HCT116 (cell line): ENCODE results near the gene UBTF.

ENCODE experiments used
- CTCF ChIP-seq, 3 experiments: fragments of 200-600 bp in 1 of 3; sonication (generic) in 1 of 3; IDR thresholded peaks in 2 of 3; conservative IDR thresholded peaks in 1 of 3; 2 replicates each; pipeline ENCODE4 v1.5.1; 2012 to 2017; ENCODE audit warnings: low read depth in 2 of 3, low read length in 2 of 3, antibody characterized with exemption in 1 of 3, borderline replicate concordance in 1 of 3, control low read depth in 1 of 3, mild to moderate bottlenecking in 1 of 3, mixed read lengths in 1 of 3, mixed run types in 1 of 3, moderate library complexity in 1 of 3; ENCODE audit not compliant: insufficient read depth in 1 of 3
- MAX ChIP-seq: IDR thresholded peaks from 2 replicates; pipeline ENCODE4 v1.6.1; 2012
- ZNF274 ChIP-seq: fragments of 200-500 bp; sonication (Bioruptor generic); IDR thresholded peaks from 2 replicates; pipeline ENCODE4 v1.6.1; 2014; ENCODE audit warnings: mild to moderate bottlenecking, low read depth, low read length, inconsistent platforms

GRCh38 chr17:44263345-44263902 is 43.9 kb upstream of the UBTF start:
- TF ChIP-seq CTCF (IDR thresholded peaks at IDR 0.05 in 2 of 3, conservative IDR thresholded peaks at IDR 0.05 in 1 of 3; ENCODE audit: borderline replicate concordance in 1 of 3, insufficient read depth in 1 of 3, low read depth in 2 of 3, low read length in 2 of 3) (no peak), MAX (no peak), ZNF274 (no peak)
